K562 (cell line): Measurements from ENCODE around the gene ADAT1. TPM values are rescaled to one million over a fixed set of nuclear protein-coding genes. Genes with fewer than 3 reads are reported as not detected.

Experiments
- AFF1 ChIP-seq, 2 experiments: fragments of 450-650 bp; IDR thresholded peaks; 2 replicates each; pipeline ENCODE4 v1.6.1; 2018; ENCODE audit warnings: mild to moderate bottlenecking in 2 of 2, low read depth in 1 of 2; ENCODE audit not compliant: partially characterized antibody in 2 of 2
- BCL6 ChIP-seq: fragments of 250-450 bp; sonication (Bioruptor Pico); IDR thresholded peaks from 2 replicates; pipeline ENCODE4 v1.4.0; 2020
- CAMTA2 ChIP-seq: fragments of 250-450 bp; sonication (Bioruptor Pico); conservative IDR thresholded peaks from 2 replicates; pipeline ENCODE4 v1.5.1; 2022
- EP400 ChIP-seq: fragments of 450-650 bp; IDR thresholded peaks from 2 replicates; pipeline ENCODE4 v1.6.1; 2017; ENCODE audit warnings: antibody characterized with exemption, mild to moderate bottlenecking, moderate library complexity
- HNRNPH1 ChIP-seq: fragments of 200-400 bp; formaldehyde crosslinking; optimal IDR thresholded peaks from 2 replicates; pipeline ENCODE3; 2017; ENCODE audit warnings: low read depth, mild to moderate bottlenecking, low read length, moderate library complexity
- KAT8 ChIP-seq: fragments of 450-650 bp; IDR thresholded peaks from 2 replicates; pipeline ENCODE4 v1.6.1; 2016; ENCODE audit warnings: low read depth, mild to moderate bottlenecking
- LEF1 ChIP-seq: fragments of 450-650 bp; IDR thresholded peaks from 2 replicates; pipeline ENCODE4 v1.6.1; 2016; ENCODE audit warnings: mild to moderate bottlenecking
- NEUROD1 ChIP-seq: fragments of 150-350 bp; IDR thresholded peaks from 2 replicates; pipeline ENCODE4 v1.6.1; 2014; ENCODE audit warnings: borderline replicate concordance, low read length, low read depth; ENCODE audit not compliant: partially characterized antibody
- NR2C2 ChIP-seq, 2 experiments: fragments of 200-800 bp in 1 of 2; sonication (Bioruptor generic) in 1 of 2; sonication (generic) in 1 of 2; formaldehyde crosslinking in 1 of 2; IDR thresholded peaks; 2 replicates each; pipeline versions ENCODE4 v1.6.1 to v1.8.0; 2016 to 2022; ENCODE audit warnings: mild to moderate bottlenecking in 1 of 2, missing compliant biosample characterization in 1 of 2, missing genetic modification characterization in 1 of 2, missing genetic modification reagents in 1 of 2
- NR4A1 ChIP-seq, 2 experiments: fragments of 250-450 bp in 1 of 2; fragments of 450-650 bp in 1 of 2; sonication (Bioruptor Pico) in 1 of 2; IDR thresholded peaks; 2 replicates each; pipeline versions ENCODE4 v1.4.0 to v1.6.1; 2016 to 2020; ENCODE audit warnings: mild to moderate bottlenecking in 2 of 2, missing compliant biosample characterization in 1 of 2, missing genetic modification characterization in 1 of 2, moderate library complexity in 1 of 2
- OTX1 ChIP-seq: fragments of 450-650 bp; formaldehyde crosslinking; IDR thresholded peaks from 2 replicates; pipeline ENCODE4 v1.4.0; 2022; ENCODE audit warnings: mild to moderate bottlenecking
- PHF20 ChIP-seq: fragments of 450-650 bp; IDR thresholded peaks from 2 replicates; pipeline ENCODE4 v1.6.1; 2018; ENCODE audit not compliant: partially characterized antibody
- PPARD ChIP-seq: fragments of 250-450 bp; sonication (Bioruptor Pico); IDR thresholded peaks from 2 replicates; pipeline ENCODE4 v1.8.0; 2022; ENCODE audit warnings: inconsistent platforms, mild to moderate bottlenecking, moderate library complexity
- RBM39 ChIP-seq: fragments of 200-400 bp; formaldehyde crosslinking; optimal IDR thresholded peaks from 2 replicates; pipeline ENCODE3; 2018; ENCODE audit warnings: low read depth, low read length
- RFX5 ChIP-seq: IDR thresholded peaks from 2 replicates; pipeline ENCODE4 v1.6.1; 2011; ENCODE audit warnings: low read depth, mild to moderate bottlenecking, improper control_type of control experiment, low read length
- SMARCC2 ChIP-seq: fragments of 450-650 bp; IDR thresholded peaks from 2 replicates; pipeline ENCODE4 v1.6.1; 2017; ENCODE audit warnings: antibody characterized with exemption, moderate library complexity, mild to moderate bottlenecking, low read depth
- ZNF449 ChIP-seq: fragments of 250-450 bp; sonication (Bioruptor Pico); IDR thresholded peaks from 2 replicates; pipeline ENCODE4 v1.8.0; 2022; ENCODE audit warnings: moderate library complexity, mild to moderate bottlenecking, inconsistent platforms
- ZNF551 ChIP-seq: fragments of 250-450 bp; sonication (Bioruptor Pico); IDR thresholded peaks from 2 replicates; pipeline ENCODE4 v1.5.0; 2021; ENCODE audit warnings: mild to moderate bottlenecking, moderate library complexity
- ZNF780A ChIP-seq: fragments of 250-450 bp; sonication (Bioruptor Pico); IDR thresholded peaks from 2 replicates; pipeline ENCODE4 v1.5.0; 2021; ENCODE audit warnings: mild to moderate bottlenecking
- polyA plus RNA-seq, 8 experiments: library from polyadenylated mRNA; depleted of rRNA in 4 of 8; stranded (reverse) in 5 of 8; unstranded in 3 of 8; fragments of >200 nt; fragmentation: Nextera tagmentation in 2 of 8; fragmentation: Illumina TruSeq in 1 of 8; extraction: Ambion mirVana in 2 of 8; extraction: Trizol in 1 of 8; gene quantifications; 2 replicates each; pipeline versions ENCODE4 v1.2.1 to v1.2.3, GENCODE V29; 2011 to 2014; ENCODE audit warnings: inconsistent platforms in 1 of 8, missing spikeins in 1 of 8
- total RNA-seq, 7 experiments: library from RNA; depleted of rRNA in 6 of 7; stranded (reverse); fragments of >200 nt in 6 of 7; fragmentation: Illumina TruSeq in 2 of 7; extraction: Trizol in 2 of 7; gene quantifications; 2 replicates each; pipeline versions ENCODE4 v1.2.1 to v1.2.3, GENCODE V29; 2011 to 2021; ENCODE audit warnings: low replicate concordance in 1 of 7
- TF ChIP-seq, protein P1 (sequence below): IDR thresholded peaks from 2 replicates; pipeline ENCODE4 v1.6.1; 2012; ENCODE audit warnings: low read depth, low read length, improper control_type of control experiment, borderline replicate concordance
- TF ChIP-seq, protein P2 (sequence below): sonication (generic); formaldehyde crosslinking; IDR thresholded peaks from 2 replicates; pipeline ENCODE4 v1.8.0; 2022; ENCODE audit warnings: mild to moderate bottlenecking, low read depth, missing genetic modification reagents

The ADAT1 gene
- total and polyA plus RNA-seq, 9 of the 15 experiments (the other 6 are each of a cell fraction or from before 2014, with no cell fraction given), result 16.0 to 36.7 (median 28.2) TPM

DNA sequence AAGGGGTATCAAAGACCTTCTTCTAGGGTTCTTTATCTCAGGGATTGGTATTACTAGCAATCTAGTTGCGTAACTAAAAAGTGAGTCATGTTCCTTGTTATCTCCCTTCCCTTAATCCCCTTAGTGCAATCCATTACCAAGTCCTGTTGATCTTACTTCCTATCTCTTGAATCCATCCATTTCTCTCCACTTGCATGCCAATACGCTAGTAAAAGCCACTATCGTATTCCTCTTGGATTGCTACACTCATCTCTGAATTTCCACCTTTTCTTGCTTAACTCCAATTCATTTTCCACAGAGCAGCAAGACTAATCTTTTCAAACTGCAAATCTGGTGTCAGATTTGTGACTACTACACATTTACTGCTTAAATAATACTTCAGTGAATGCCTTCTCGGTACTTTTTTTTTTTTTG, 1.8 kb upstream of the ADAT1 start (continued):
- TF ChIP-seq NR2C2 (CRISPR knock-in tag; IDR thresholded peaks at IDR 0.05), result no peak
- TF ChIP-seq NR2C2 (tag; IDR thresholded peaks at IDR 0.05), result no peak
- TF ChIP-seq RFX5, result no peak
- no peak for TF ChIP-seq PHF20
- TF ChIP-seq CAMTA2 (CRISPR knock-in tag), result no peak
- TF ChIP-seq, protein P1, sequence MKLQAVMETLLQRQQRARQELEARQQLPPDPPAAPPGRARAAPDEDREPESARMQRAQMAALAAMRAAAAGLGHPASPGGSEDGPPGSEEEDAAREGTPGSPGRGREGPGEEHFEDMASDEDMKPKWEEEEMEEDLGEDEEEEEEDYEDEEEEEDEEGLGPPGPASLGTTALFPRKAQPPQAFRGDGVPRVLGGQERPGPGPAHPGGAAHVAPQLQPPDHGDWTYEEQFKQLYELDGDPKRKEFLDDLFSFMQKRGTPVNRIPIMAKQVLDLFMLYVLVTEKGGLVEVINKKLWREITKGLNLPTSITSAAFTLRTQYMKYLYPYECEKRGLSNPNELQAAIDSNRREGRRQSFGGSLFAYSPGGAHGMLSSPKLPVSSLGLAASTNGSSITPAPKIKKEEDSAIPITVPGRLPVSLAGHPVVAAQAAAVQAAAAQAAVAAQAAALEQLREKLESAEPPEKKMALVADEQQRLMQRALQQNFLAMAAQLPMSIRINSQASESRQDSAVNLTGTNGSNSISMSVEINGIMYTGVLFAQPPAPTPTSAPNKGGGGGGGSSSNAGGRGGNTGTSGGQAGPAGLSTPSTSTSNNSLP, result 0 out of 2 replicates have a peak, but pooled peaks have one; percentile 30
- no peak for TF ChIP-seq ZNF449 (CRISPR knock-in tag)
- no peak for TF ChIP-seq NR4A1 (CRISPR knock-in tag; IDR thresholded peaks at IDR 0.05)
- no peak for TF ChIP-seq NR4A1 (tag; IDR thresholded peaks at IDR 0.05)
- TF ChIP-seq HNRNPH1, result no peak
- peak; percentile 44; the same call in 1 of the 2 replicates for TF ChIP-seq LEF1
- peak; percentile 49 for TF ChIP-seq NEUROD1
- TF ChIP-seq KAT8, result no peak
- peak in 1 of 2 experiments; percentile 44 for TF ChIP-seq AFF1 (IDR thresholded peaks at IDR 0.05; ENCODE audit: low read depth in 1 of 2, partially characterized antibody in 2 of 2)
- TF ChIP-seq, protein P2, sequence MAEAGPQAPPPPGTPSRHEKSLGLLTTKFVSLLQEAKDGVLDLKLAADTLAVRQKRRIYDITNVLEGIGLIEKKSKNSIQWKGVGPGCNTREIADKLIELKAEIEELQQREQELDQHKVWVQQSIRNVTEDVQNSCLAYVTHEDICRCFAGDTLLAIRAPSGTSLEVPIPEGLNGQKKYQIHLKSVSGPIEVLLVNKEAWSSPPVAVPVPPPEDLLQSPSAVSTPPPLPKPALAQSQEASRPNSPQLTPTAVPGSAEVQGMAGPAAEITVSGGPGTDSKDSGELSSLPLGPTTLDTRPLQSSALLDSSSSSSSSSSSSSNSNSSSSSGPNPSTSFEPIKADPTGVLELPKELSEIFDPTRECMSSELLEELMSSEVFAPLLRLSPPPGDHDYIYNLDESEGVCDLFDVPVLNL (CRISPR knock-in tag), result no peak
- TF ChIP-seq OTX1 (CRISPR knock-in tag), result 0 out of 2 replicates have a peak, but pooled peaks have one; percentile 40
- TF ChIP-seq RBM39, result no peak
- no peak for TF ChIP-seq ZNF780A (CRISPR knock-in tag)
- no peak for TF ChIP-seq EP400
- TF ChIP-seq SMARCC2, result peak; percentile 96
- TF ChIP-seq ZNF551 (CRISPR knock-in tag), result no peak
- TF ChIP-seq PPARD, result no peak
- TF ChIP-seq BCL6 (CRISPR knock-in tag), result no peak
